AG09319 (cell line): ENCODE data around the gene E2F4.

Experiments used
- DNase-seq: peaks from one replicate; pipeline ENCODE4 v3.0.0-alpha.2; 2010; ENCODE audit warnings: low read depth; ENCODE audit errors: extremely low read depth
- CTCF ChIP-seq: IDR thresholded peaks from 2 replicates; pipeline ENCODE4 v1.5.1; 2011; ENCODE audit warnings: low read depth, mild to moderate bottlenecking, inconsistent platforms, low read length, moderate library complexity

E2F4 gene

GRCh38 chr16:67148221-67148620 lies 43.7 kb upstream of the E2F4 start:
- no peak for TF ChIP-seq CTCF
- DNase-seq: no peak

GRCh38 chr16:67148656-67149275 lies 43.2 kb upstream of the E2F4 start:
- TF ChIP-seq CTCF: no peak
- no peak for DNase-seq

- TF ChIP-seq CTCF: no peak
- no peak for DNase-seq
These were observed 42.5 kb upstream of the E2F4 start for GRCh38 chr16:67149276-67150046.

GRCh38 chr16:67150047-67150832 lies 41.7 kb upstream of the E2F4 start:
- no peak for DNase-seq
- no peak for TF ChIP-seq CTCF

- no peak for DNase-seq
- TF ChIP-seq CTCF: no peak
These were observed 41.0 kb upstream of the E2F4 start, which contains the start of gene B3GNT9 for GRCh38 chr16:67150833-67151396. Gene B3GNT9, minus strand, starts transcription at chr16:67150998. Its CDS starts 513 bp downstream, at chr16:67150485.

- no peak for TF ChIP-seq CTCF
These were observed 40.4 kb upstream of the E2F4 start for GRCh38 chr16:67151431-67152097.

More at GRCh38 chr16:67151431-67152097, 40.4 kb upstream of the E2F4 start:
- DNase-seq: no peak
